Prostate gland (tissue), 2 donors: ENCODE data around the gene CRTC3. TPM values are rescaled to one million over a fixed set of nuclear protein-coding genes. Genes with fewer than 3 reads are reported as not detected.

ENCODE experiments used
- DNase-seq: peaks from one replicate; pipeline ENCODE4 v3.0.0-alpha.2; 2019; ENCODE audit warnings: low spot score
- H3K27ac ChIP-seq, 2 donors: fragments of 200-600 bp; sonication (generic); 2 replicates each; pipeline ENCODE4 v1.5.1; 2017 to 2019
- H3K27me3 ChIP-seq: fragments of 200-600 bp; sonication (generic); replicated peaks from 2 replicates; pipeline ENCODE4 v1.5.1; 2019; ENCODE audit not compliant: insufficient read depth
- H3K36me3 ChIP-seq, 2 donors: fragments of 200-600 bp; sonication (generic); 1 replicate in 1 of 2; 2 replicates in 1 of 2; pipeline versions ENCODE4 v1.5.1 to v1.8.1; 2017 to 2019
- H3K4me1 ChIP-seq: fragments of 200-600 bp; sonication (generic); replicated peaks from 2 replicates; pipeline ENCODE4 v1.5.1; 2019
- H3K4me3 ChIP-seq, 2 donors: fragments of 200-600 bp; sonication (generic); 2 replicates each; pipeline ENCODE4 v1.5.1; 2017 to 2019
- H3K9me3 ChIP-seq: fragments of 200-600 bp; sonication (generic); 2 replicates; pipeline ENCODE4 v1.5.1; 2017
- POLR2A ChIP-seq: fragments of 450-650 bp; IDR thresholded peaks from one replicate; pipeline ENCODE4 v1.6.1; 2016; ENCODE audit warnings: antibody characterized with exemption, mild to moderate bottlenecking
- POLR2AphosphoS5 ChIP-seq: sonication (generic); formaldehyde crosslinking; IDR thresholded peaks from one replicate; pipeline ENCODE4 v1.6.1; 2017; ENCODE audit warnings: antibody characterized with exemption
- WGBS: methylation state at CpG from one replicate; pipeline ENCODE4 v1.1.5; 2018; 5-methylcytosine and 5-hydroxymethylcytosine counted together
- intact Hi-C: fragments of 100-400 bp; cut with DNase I; formaldehyde crosslinking; loops from one replicate; pipeline ENCODE4 v1.14.2; 2022
- total RNA-seq, 2 donors: library from RNA; depleted of rRNA; stranded (reverse); fragments of >200 nt; gene quantifications; one replicate each; pipeline ENCODE4 v1.1.0, GENCODE V29; 2016
- TF ChIP-seq, protein P1 (sequence below), 4 experiments: fragments of 200-600 bp in 2 of 4; fragments of 450-650 bp in 2 of 4; sonication (generic) in 2 of 4; IDR thresholded peaks; 1 replicate in 3 of 4; 2 replicates in 1 of 4; pipeline ENCODE4 v1.5.1; 2016 to 2019; ENCODE audit warnings: antibody characterized with exemption in 4 of 4, mild to moderate bottlenecking in 2 of 4, moderate library complexity in 2 of 4

CRTC3 gene
- total RNA-seq, 2 donors from 2014 or later: 26.6 to 87.8 TPM

DNA sequence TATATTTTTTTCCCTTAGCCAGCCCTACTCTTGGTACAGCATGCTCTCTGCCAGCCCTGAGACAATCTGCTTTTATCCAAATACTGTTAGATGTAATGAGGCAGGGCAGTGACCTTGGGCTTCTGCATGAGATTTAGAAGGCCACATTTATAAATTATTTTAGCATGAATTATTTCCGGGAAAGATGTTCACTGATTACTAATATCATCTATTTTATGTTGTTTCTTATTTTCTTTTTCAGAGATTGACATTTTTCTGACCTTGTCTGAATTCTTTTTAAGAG is 23.1 kb downstream of the CRTC3 start:
- intact Hi-C loops: no loop called here
- 70% methylated on average over 1 of the region's 1 CpG for WGBS

DNA sequence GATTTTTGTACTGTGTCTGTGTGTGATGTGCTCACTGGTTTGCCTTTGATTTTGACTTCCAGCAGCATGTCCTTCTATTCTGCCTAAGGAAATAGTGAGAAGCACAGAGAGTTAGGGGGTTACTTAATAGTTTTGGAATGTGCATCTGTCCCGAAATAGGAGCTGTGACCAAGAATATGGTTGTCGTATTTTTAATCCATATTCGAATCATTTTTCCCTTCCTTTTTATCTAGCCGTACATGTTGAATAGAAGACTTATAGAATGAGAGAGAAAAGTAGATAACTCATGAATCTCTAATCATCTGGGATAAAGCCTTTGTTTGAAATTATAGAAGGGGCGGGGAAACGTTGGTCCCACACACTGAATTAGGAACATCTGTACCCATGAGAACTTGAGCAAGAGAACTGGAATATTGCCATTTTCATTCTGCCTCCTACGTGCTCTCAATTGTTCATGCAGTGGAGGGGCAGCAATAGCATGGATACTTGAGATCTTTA is 23.6 kb downstream of the CRTC3 start:
- no peak for DNase-seq
- no peak overlapping the region for H3K4me3 ChIP-seq
- TF ChIP-seq POLR2AphosphoS5 (no peak), POLR2A (no peak)
- TF ChIP-seq, protein P1, sequence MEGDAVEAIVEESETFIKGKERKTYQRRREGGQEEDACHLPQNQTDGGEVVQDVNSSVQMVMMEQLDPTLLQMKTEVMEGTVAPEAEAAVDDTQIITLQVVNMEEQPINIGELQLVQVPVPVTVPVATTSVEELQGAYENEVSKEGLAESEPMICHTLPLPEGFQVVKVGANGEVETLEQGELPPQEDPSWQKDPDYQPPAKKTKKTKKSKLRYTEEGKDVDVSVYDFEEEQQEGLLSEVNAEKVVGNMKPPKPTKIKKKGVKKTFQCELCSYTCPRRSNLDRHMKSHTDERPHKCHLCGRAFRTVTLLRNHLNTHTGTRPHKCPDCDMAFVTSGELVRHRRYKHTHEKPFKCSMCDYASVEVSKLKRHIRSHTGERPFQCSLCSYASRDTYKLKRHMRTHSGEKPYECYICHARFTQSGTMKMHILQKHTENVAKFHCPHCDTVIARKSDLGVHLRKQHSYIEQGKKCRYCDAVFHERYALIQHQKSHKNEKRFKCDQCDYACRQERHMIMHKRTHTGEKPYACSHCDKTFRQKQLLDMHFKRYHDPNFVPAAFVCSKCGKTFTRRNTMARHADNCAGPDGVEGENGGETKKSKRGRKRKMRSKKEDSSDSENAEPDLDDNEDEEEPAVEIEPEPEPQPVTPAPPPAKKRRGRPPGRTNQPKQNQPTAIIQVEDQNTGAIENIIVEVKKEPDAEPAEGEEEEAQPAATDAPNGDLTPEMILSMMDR (IDR thresholded peaks at IDR 0.05): no peak
- 48% methylated on average over 7 of the region's 7 CpGs for WGBS
- no peaks in the 10 kb centered on the region for H3K9me3 ChIP-seq
- no peaks in the 10 kb centered on the region for H3K27me3 ChIP-seq
- intact Hi-C loops: no loop called here
- no peaks in the 10 kb centered on the region for H3K36me3 ChIP-seq
- no peaks in the 10 kb centered on the region for H3K4me1 ChIP-seq
- H3K27ac ChIP-seq: no peak overlapping the region

More for the DNA sequence above, 23.1 kb downstream of the CRTC3 start:
- no peaks in the 10 kb centered on the region for H3K27me3 ChIP-seq
- H3K9me3 ChIP-seq: no peaks in the 10 kb centered on the region
- TF ChIP-seq, protein P1 (IDR thresholded peaks at IDR 0.05): no peak
- TF ChIP-seq POLR2AphosphoS5: no peak
- TF ChIP-seq POLR2A: no peak
- no peak overlapping the region for H3K4me3 ChIP-seq
- no peaks in the 10 kb centered on the region for H3K4me1 ChIP-seq
- DNase-seq: no peak
- H3K36me3 ChIP-seq: no peaks in the 10 kb centered on the region
- no peak overlapping the region for H3K27ac ChIP-seq

DNA sequence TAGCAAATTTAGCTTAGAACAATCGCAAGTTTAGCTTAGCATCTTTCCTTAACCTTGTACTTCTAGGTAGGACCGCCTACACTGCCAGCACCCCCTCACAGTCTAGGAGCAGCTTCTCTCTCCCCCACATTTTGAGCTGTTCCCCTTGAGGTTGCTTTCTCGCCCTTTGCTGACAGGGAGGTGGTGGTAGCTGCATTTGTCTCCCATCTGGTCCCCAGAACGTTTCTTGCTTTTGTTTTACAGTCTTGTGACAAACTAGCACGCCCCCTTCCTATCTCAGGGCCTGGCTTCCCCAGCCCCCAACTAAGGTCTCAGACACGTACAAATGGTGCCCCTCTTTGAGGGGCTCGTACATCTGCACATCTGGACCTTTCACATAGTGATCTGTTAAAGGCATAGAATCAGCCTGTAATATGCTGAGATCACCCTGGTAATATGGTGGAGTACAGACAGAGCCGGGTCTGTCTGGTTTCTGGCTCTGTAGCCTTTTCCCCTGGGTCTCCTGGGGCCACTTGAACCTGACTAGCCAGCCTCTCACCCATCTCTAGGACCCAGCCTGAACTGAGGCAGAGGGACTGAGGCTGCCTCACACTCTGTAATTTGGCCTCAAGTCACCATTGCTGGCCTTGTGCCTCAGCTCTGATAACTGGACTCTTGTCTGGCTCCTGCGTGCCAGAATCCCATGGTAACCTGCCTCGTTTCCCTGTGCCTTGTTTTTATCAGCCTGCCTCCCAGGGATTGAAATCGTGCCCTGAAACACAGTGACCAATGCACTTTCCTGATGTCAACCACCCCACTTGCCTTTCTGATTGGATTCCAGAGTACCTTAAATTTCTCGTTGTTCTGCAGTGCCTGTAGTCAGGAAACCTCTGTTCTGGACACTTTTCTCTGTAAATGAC is 27.7 kb downstream of the CRTC3 start:
- H3K4me3 ChIP-seq: no peak overlapping the region
- TF ChIP-seq POLR2A (no peak), POLR2AphosphoS5 (peak; percentile 56)
- H3K27ac ChIP-seq: peak overlapping the region; percentile 47 to 50
- no peaks in the 10 kb centered on the region for H3K27me3 ChIP-seq
- peak; percentile 53 for DNase-seq
- H3K36me3 ChIP-seq: no peaks in the 10 kb centered on the region
- intact Hi-C loops: loop anchor here (5.0 kb wide), 1 partner anchor 40 kb away; no protein-coding TSS in a partner anchor
- peaks cover 3% of the 10 kb centered on the region for H3K4me1 ChIP-seq
- H3K9me3 ChIP-seq: no peaks in the 10 kb centered on the region
- WGBS: 43% methylated on average over 12 of the region's 12 CpGs

DNA sequence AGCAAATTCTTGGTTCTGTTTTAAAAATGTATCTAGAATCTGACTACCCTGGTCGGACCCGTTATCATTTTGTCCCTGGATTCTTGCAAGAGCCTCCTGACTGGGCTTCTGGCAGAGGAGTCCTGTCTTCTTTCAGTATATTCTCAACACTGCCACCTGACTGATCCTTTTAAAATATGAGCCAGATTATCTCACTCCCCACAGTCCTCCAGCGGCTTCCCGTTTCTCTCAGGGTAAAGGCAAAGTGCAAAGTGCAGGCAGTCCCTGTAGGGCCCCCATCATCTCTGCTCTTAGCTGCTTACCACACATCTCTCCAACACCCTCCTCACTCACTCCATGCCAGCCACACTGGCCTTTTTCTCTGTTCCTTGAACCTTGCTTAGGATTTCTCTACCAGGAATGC is 28.4 kb downstream of the CRTC3 start:
- H3K36me3 ChIP-seq: no peaks in the 10 kb centered on the region
- no peaks in the 10 kb centered on the region for H3K27me3 ChIP-seq
- 10% methylated on average over 4 of the region's 4 CpGs for WGBS
- H3K9me3 ChIP-seq: no peaks in the 10 kb centered on the region
- TF ChIP-seq POLR2A: no peak
- TF ChIP-seq, protein P1 (IDR thresholded peaks at IDR 0.05): no peak
- TF ChIP-seq POLR2AphosphoS5: no peak
- H3K4me1 ChIP-seq: peaks cover 3% of the 10 kb centered on the region
- intact Hi-C loops: loop anchor here (5.0 kb wide), 1 partner anchor 39 kb away; no protein-coding TSS in a partner anchor
- peak overlapping the region; percentile 47 to 50 for H3K27ac ChIP-seq
- DNase-seq: no peak
- H3K4me3 ChIP-seq: no peak overlapping the region

DNA sequence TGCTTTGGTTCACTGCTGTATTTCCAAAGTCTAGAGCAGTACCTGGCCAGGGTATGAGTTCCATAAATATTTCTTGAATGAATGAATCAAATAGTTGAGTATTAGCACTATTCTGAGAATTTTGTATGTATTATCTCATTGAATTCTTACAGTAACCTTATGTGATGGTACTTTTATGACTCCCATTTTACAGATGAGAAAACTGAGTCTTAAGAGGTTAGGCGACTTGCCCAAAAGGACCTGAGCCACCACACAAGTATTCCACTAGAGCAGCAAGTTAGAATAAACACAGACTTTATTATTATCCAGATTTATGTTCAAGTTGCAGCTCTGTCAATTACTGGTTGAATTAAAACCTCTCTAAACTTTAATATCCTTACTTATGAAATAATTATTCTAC is 29.4 kb downstream of the CRTC3 start:
- DNase-seq: no peak
- Histone ChIP-seq H3K4me1 (peaks cover 3% of the 10 kb centered on the region), H3K4me3 (no peak overlapping the region), H3K27me3 (no peaks in the 10 kb centered on the region), H3K27ac (no peak overlapping the region), H3K36me3 (no peaks in the 10 kb centered on the region), H3K9me3 (no peaks in the 10 kb centered on the region)
- intact Hi-C loops: loop anchor here (5.0 kb wide), 1 partner anchor 38 kb away; no protein-coding TSS in a partner anchor
- WGBS: 92% methylated on average over 1 of the region's 1 CpG
- TF ChIP-seq POLR2AphosphoS5 (no peak), POLR2A (no peak)
- TF ChIP-seq, protein P1 (IDR thresholded peaks at IDR 0.05): no peak
